Sigmoid colon (tissue), 4 donors: ENCODE results near the gene BET1.

Source experiments
- CTCF ChIP-seq, 4 experiments: fragments of 450-650 bp in 3 of 4; fragments of 200-600 bp in 1 of 4; IDR thresholded peaks; one replicate each; pipeline ENCODE4 v1.5.1; 2016 to 2019; ENCODE audit warnings: antibody characterized with exemption in 4 of 4, mild to moderate bottlenecking in 3 of 4, moderate library complexity in 2 of 4
- EP300 ChIP-seq, 4 donors: sonication (generic); formaldehyde crosslinking; IDR thresholded peaks; one replicate each; pipeline ENCODE4 v1.6.1; 2017; ENCODE audit warnings: antibody characterized with exemption in 4 of 4
- POLR2A ChIP-seq, 2 donors: fragments of 450-650 bp; IDR thresholded peaks; one replicate each; pipeline ENCODE4 v1.6.1; 2016; ENCODE audit warnings: antibody characterized with exemption in 2 of 2, mild to moderate bottlenecking in 2 of 2, moderate library complexity in 2 of 2
- POLR2AphosphoS5 ChIP-seq, 4 donors: sonication (generic); formaldehyde crosslinking; IDR thresholded peaks; one replicate each; pipeline ENCODE4 v1.6.1; 2017; ENCODE audit warnings: antibody characterized with exemption in 4 of 4

- no peak for TF ChIP-seq CTCF (IDR thresholded peaks at IDR 0.05)
- no peak for TF ChIP-seq EP300 (IDR thresholded peaks at IDR 0.05)
- no peak for TF ChIP-seq POLR2A (IDR thresholded peaks at IDR 0.05)
- TF ChIP-seq POLR2AphosphoS5 (IDR thresholded peaks at IDR 0.05): no peak
These were observed 39.3 kb downstream of the BET1 start for GRCh38 chr7:93964813-93965212.
